Daoy (cell line): ENCODE results near the gene FBN3. TPM values are rescaled to one million over a fixed set of nuclear protein-coding genes. Genes with fewer than 3 reads are reported as not detected.
"Not testable (repeated sequence)": the region's sequence is repeated elsewhere in the genome, so short reads cannot be mapped to it uniquely, and the experiment has no call there.

Experiments
- DNase-seq: peaks from one replicate; pipeline ENCODE4 v3.0.0-alpha.2; 2015; ENCODE audit warnings: low read depth
- total RNA-seq: library from RNA; depleted of rRNA; stranded (reverse); fragments of >200 nt; shearing (Covaris generic); gene quantifications from 2 replicates; pipeline ENCODE4 v1.2.3, GENCODE V29; 2014

The FBN3 gene
- total RNA-seq, 1 experiment from 2014 or later = not detected

- DNase-seq = no peak
Measured at GRCh38 chr19:8057545-8058270, 91.7 kb downstream of the FBN3 start.

GRCh38 chr19:8056533-8056932 lies 92.9 kb downstream of the FBN3 start:
- DNase-seq = no peak

DNA sequence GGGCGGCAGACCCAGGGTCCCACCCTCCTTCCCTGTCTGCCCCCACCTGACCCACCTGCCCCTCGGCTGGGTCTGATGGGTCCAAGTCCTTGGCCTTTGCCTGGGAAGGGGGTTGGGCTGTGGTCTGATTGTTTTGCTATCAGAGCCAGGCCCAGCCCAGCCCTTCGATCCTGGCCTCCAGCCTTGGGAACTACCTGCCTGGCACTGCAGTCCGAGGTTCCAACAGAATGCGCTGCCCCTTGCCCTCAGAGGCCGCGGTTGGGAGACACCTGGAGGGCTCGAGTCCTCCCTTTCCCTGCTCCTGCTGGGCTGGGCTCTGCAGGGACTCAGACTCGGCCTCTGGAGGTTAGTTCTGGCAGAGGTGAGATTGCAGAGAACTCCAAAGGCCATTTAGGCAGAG lies 95.2 kb downstream of the FBN3 start:
- DNase-seq = no peak

DNA sequence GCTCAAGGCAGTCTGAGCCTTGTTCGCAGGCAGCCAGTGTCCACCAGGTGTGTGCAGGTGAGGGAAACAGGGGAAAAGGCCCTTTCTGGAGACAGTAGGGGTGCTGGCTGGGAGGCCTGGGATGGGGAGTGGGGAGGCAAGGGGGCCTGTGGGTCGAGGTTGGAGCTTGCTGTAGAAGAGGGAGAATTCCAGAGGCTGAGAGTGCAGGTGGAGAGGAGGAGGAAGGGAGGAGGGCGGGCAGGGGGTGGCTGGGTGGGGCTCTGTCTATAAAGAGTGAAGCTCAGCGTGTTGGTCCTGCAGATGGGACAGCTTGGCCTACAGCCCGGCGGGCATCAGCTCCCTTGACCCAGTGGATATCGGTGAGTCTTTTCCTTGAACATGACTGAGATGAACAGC lies 96.9 kb downstream of the FBN3 start, which contains the start of gene CCL25:
Gene CCL25 (plus strand): TSS at position 297 of the 396 bp plus-strand sequence. CDS start 290 bp downstream, outside the sequence.
- no peak for DNase-seq

GRCh38 chr19:8050274-8051096 lies 98.9 kb downstream of the FBN3 start:
- peak; percentile 96 for DNase-seq

DNA sequence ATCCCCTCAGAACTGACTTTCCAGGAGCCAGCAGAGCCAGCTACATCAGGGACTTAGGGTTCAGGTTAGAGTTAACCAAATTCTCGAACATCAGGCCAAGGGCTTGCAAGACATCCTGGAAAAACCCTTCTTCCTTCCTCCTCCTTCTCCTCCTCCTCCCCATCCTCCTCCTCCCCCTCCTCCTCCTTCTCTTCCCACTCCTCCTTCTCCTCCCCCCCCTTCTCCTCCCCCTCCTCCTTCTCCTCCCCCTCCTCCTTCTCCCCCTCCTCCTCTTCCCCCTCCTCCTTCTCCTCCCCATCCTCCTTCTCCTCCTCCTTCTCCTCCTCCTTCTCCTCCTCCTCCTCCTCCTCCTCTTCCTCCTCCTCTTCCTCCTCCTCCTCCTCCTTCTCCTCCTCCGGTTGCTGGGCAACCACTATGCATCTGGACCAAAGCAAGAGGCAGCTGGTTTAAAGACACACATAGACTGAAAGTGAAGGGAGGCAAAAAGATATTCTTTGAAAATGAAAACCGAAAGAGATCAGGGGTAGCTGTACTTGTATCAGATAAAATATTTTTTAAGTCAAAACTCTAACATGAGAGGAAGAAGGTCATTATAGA lies 102.7 kb downstream of the FBN3 start:
- DNase-seq = no peak

GRCh38 chr19:8045872-8046568 lies 103.4 kb downstream of the FBN3 start:
- no peak for DNase-seq

DNA sequence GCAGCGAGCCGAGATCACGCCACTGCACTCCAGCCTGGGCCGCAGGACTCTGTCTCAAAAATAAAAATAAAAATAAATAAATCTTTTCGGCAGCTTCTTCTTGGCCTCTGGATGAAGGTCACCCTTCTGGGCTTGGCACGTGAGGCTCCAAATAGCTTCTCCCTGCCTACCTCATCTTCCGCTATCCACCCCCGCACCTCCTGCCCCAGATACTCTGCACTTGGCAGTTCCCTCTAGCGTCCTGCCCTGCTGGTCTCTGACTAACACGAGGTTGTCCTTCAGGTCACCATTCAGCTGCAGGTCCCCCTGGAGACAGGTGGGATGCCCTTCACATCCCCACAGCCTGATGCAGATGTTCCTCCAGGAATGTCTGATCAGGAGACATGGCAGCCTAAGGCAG lies 105.4 kb downstream of the FBN3 start:
- DNase-seq = no peak

DNA sequence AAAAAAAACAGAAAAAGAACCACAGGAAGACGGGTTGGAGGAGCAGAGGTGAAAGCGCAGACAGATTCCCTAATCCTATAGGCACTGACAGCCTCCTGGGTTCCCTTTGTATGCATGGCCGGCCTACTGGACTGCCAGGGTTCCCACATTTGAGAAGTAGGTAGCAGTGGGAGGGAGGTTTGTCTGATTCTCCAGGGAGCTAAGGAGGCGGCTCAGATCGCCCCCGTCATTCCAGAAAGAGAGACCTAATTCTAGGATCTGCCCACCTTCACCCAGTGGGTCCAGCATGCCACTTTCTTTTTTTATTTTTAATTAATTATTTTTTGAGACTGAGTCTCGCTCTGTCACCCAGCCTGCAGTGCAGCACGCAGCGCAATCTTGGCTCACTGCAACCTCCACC lies 106.5 kb downstream of the FBN3 start:
- DNase-seq = no peak

DNA sequence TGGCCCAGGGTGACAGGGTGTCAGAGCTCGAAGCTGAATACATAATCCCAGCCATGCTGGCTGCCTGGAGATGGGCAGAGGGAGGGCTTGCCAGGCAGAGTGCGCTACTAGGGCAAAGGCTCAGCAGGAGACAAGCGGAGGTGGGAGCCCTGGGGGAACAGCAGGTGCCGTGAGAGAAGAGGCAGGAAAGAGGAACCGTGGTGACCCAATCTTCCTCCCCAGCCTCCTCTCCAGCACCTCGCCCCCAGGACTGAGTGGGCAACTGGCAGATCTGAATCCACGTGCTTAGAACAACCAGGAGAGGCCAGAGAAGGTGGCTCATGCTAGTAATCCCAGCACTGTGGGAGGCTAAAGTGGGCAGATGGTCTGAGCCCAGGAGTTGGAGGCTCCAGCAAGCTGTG lies 107.9 kb downstream of the FBN3 start:
- DNase-seq = no peak

DNA sequence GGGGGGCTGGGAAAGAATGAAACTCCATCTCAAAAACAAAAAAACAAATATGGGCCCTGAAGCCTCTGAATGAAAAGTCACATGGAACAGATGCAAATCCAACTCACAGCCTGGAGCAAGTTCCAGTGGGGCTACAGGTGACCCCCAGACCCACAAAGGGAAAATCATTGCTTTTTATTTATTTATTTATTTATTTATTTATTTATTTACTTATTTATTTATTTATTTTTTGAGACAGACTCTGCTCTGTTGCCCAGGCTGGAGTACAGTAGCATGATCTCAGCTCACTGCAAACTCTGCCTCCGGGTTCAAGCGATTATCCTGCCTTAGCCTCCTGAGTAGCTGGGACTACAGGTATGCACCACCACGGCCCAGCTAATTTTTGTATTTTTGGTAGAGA lies 110.2 kb downstream of the FBN3 start:
- DNase-seq = no peak

DNA sequence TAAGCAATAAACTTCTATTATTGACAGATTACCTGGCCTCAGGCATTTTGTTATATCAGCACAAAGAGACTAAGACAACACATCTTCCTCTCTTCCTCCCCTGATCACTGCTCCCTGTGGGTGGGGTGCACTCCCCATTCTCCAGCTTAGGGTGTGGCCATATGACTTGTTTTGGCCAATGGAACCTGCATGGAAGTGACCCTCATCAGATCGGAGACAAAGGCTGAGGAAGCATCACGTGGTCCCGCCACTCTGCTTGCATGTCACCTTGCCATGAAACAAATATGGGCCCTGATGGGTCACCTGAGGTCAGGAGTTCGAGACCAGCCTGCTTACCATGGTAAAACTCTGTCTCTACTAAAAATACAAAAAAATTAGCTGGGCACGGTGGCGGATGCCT lies 110.6 kb downstream of the FBN3 start:
- no peak for DNase-seq

GRCh38 chr19:8036434-8037099 lies 112.8 kb downstream of the FBN3 start:
- DNase-seq = no peak

GRCh38 chr19:8034178-8034525 lies 115.2 kb downstream of the FBN3 start:
- DNase-seq = no peak

DNA sequence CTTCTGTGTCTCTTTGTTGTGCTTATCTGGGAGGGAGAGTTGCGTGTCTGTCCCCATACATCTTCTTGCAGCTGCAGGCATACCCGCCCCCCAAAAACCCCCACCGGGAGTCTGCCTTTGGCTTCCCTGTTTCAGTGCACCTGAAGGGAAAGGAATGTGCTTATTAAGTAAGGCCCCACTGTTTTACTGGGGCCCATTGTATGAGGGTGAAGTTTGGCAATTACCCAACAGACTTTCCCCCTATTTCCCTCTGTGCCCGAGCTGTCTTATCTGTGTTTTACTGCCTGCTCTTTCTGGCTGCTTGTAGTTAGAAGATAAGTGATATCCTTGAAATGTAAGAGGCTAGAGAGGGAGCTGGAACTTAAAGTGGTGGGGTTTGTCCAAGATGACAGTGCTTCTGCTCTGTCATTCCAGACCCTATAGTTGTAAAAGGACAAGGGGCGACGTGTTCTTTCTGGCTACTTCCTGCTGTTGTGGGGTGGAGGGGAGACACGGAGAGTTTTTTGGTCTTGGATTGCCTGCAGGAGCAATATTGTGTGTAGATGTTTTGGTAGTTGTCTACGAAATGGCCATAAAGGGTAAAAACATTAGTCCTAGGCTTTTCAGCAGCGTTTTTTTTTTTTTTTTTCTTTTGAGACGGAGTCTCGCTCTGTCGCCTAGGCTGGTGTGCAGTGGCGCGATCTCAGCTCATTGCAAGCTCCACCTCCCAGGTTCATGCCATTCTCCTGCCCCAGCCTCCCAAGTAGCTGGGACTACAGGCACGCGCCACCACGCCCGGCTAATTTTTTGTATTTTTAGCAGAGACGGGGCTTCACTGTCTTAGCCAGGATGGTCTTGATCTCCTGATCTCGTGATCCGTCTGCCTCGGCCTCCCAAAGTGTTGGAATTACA lies 115.9 kb downstream of the FBN3 start:
- not testable (repeated sequence) for DNase-seq

GRCh38 chr19:8030960-8031359 lies 118.4 kb downstream of the FBN3 start:
- DNase-seq = no peak

DNA sequence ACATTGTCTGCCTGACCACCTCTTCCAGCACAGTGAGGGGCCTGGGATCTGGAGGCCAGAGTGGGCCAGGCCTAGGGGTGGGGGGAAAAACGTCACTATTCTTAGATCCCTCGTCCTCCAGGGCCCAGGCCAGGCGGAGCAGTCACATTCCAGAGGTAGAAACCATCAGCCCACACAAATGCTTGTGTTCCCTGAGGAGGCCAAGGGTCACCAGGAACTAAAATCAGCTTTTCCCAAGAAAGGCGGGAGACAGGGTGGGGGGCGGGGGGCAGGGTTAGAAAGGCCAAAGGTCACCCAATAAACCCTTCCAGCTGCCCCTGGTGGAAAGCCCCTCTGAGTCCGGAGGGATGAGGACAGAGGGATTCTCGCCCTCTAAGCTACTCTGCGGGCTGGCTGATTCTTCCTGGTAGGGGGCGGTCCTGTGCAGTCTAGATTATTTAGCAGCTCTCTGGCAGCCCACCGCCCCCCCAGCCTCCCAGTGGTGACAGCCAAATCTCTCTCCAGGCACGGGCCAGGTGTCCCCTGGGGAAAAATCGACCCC lies 120.4 kb downstream of the FBN3 start:
- no peak for DNase-seq

GRCh38 chr19:8025316-8025715 lies 124.1 kb downstream of the FBN3 start:
- no peak for DNase-seq

GRCh38 chr19:8024256-8024655 lies 125.1 kb downstream of the FBN3 start:
- DNase-seq = not testable (repeated sequence)

DNA sequence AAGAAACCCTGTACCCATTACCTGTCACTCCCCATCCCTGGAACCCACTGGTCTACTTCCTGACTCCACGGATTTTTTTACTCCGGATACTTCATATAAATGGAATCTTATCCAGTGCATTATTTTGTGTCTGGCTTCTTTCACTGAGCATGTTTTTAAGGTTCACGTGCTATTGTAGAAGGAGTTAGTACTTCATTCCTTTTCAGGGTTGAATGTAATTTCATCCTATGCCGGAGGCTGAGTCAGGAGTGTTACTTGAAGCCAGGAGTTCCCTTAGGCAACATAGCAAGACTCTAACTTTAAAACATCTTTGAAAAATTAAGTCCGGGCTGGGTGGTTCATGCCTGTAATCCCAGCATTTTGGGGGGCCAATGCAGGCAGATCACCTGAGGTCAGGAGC lies 126.0 kb downstream of the FBN3 start:
- DNase-seq = no peak
